Measurements from ENCODE around the gene ZNF784.

DNA sequence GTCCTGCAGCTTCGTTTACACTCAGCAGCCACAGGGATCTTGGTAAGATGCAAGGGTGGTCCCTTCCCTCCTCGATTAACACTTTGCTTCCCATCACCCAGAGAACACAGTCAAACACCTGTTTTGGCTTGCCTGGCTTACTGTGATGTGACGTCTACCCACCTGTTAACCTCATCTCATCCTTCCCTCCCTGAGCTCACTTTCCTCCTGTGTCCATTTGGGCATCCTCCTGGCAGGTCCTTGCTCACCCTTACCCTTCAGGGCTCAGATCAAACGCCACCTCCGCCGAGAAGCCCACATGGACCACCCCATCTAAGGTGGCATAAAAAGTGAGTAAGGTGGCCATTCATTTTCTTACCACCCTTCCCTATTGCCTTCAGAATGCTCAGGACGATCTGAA, 34.3 kb downstream of the ZNF784 start:
- TF ChIP-seq, protein P1, sequence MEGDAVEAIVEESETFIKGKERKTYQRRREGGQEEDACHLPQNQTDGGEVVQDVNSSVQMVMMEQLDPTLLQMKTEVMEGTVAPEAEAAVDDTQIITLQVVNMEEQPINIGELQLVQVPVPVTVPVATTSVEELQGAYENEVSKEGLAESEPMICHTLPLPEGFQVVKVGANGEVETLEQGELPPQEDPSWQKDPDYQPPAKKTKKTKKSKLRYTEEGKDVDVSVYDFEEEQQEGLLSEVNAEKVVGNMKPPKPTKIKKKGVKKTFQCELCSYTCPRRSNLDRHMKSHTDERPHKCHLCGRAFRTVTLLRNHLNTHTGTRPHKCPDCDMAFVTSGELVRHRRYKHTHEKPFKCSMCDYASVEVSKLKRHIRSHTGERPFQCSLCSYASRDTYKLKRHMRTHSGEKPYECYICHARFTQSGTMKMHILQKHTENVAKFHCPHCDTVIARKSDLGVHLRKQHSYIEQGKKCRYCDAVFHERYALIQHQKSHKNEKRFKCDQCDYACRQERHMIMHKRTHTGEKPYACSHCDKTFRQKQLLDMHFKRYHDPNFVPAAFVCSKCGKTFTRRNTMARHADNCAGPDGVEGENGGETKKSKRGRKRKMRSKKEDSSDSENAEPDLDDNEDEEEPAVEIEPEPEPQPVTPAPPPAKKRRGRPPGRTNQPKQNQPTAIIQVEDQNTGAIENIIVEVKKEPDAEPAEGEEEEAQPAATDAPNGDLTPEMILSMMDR (IDR thresholded peaks at IDR 0.05), result no peak
- TF ChIP-seq POLR2A (IDR thresholded peaks at IDR 0.05), result no peak
